ENCODE measurements around the gene TICRR.

Gene TICRR

GRCh38 chr15:89630974-89631901 is 56.0 kb downstream of the TICRR start:
- DNase-seq = no peak

GRCh38 chr15:89631902-89632264 is 56.6 kb downstream of the TICRR start:
- no peak for DNase-seq

GRCh38 chr15:89632563-89633430 is 57.5 kb downstream of the TICRR start:
- DNase-seq = no peak

GRCh38 chr15:89633585-89633984 is 58.3 kb downstream of the TICRR start:
- DNase-seq = no peak

GRCh38 chr15:89640245-89640644 is 65.0 kb downstream of the TICRR start:
- no peak for DNase-seq

- no peak for DNase-seq
Measured at GRCh38 chr15:89641053-89641452, 65.8 kb downstream of the TICRR start.

- no peak for DNase-seq
Measured at GRCh38 chr15:89642106-89642505, 66.8 kb downstream of the TICRR start.

GRCh38 chr15:89645680-89646079 is 70.4 kb downstream of the TICRR start:
- DNase-seq = no peak

GRCh38 chr15:89646416-89647141 is 71.3 kb downstream of the TICRR start:
- DNase-seq = no peak

- DNase-seq = no peak
Measured at GRCh38 chr15:89647191-89647851, 72.1 kb downstream of the TICRR start.

GRCh38 chr15:89648106-89649012 is 73.1 kb downstream of the TICRR start:
- no peak for DNase-seq

GRCh38 chr15:89649013-89649625 is 73.8 kb downstream of the TICRR start:
- no peak for DNase-seq

- DNase-seq = no peak
Measured at GRCh38 chr15:89649716-89650115, 74.4 kb downstream of the TICRR start.

GRCh38 chr15:89652131-89652530 is 76.9 kb downstream of the TICRR start:
- DNase-seq = no peak

- DNase-seq = no peak
Measured at GRCh38 chr15:89652666-89653065, 77.4 kb downstream of the TICRR start.

- no peak for DNase-seq
Measured at GRCh38 chr15:89653578-89653977, 78.3 kb downstream of the TICRR start.

GRCh38 chr15:89654301-89654761 is 79.1 kb downstream of the TICRR start:
- no peak for DNase-seq

- DNase-seq = peak; percentile 41
Measured at GRCh38 chr15:89654847-89655805, 79.9 kb downstream of the TICRR start, which contains the start of gene KIF7. KIF7 (minus strand) TSS chr15:89655467; CDS start chr15:89652930, 2,537 bp downstream.

- DNase-seq = no peak
Measured at GRCh38 chr15:89656116-89656815, 81.0 kb downstream of the TICRR start.
